NCI-H2029 (cell line): ENCODE data around the gene SH3GL2.

Experiments used
- DNase-seq: peaks from one replicate; lab custom pipeline; 2025; lab: John Stamatoyannopoulos, UW

The SH3GL2 gene

GRCh38 chr9:17578911-17579793, at the start of gene SH3GL2:
SH3GL2 (plus strand) TSS chr9:17579066.
- peak; percentile 69 for DNase-seq

GRCh38 chr9:17531642-17532254, 47.1 kb upstream of the SH3GL2 start:
- no peak for DNase-seq

GRCh38 chr9:17532461-17532860, 46.4 kb upstream of the SH3GL2 start:
- no peak for DNase-seq

- DNase-seq: no peak
These were observed 43.7 kb upstream of the SH3GL2 start for GRCh38 chr9:17535176-17535575.

- no peak for DNase-seq
These were observed 42.8 kb upstream of the SH3GL2 start for GRCh38 chr9:17536027-17536426.

- no peak for DNase-seq
These were observed 27.8 kb upstream of the SH3GL2 start for GRCh38 chr9:17551023-17551422.

- no peak for DNase-seq
These were observed 23.4 kb upstream of the SH3GL2 start for GRCh38 chr9:17555362-17556054.

- no peak for DNase-seq
These were observed 22.6 kb upstream of the SH3GL2 start for GRCh38 chr9:17556255-17556654.

GRCh38 chr9:17556935-17557334, 21.9 kb upstream of the SH3GL2 start:
- no peak for DNase-seq

- no peak for DNase-seq
These were observed 7.0 kb upstream of the SH3GL2 start for GRCh38 chr9:17571825-17572224.

- no peak for DNase-seq
These were observed 4.5 kb upstream of the SH3GL2 start for GRCh38 chr9:17574342-17574741.

- DNase-seq: no peak
These were observed 322 bp upstream of the SH3GL2 start for GRCh38 chr9:17578577-17578910.

- no peak for DNase-seq
These were observed 1.3 kb downstream of the SH3GL2 start for GRCh38 chr9:17580119-17580518.

- DNase-seq: no peak
These were observed 8.2 kb downstream of the SH3GL2 start for GRCh38 chr9:17587113-17587512.

GRCh38 chr9:17588395-17588794, 9.5 kb downstream of the SH3GL2 start:
- DNase-seq: no peak

GRCh38 chr9:17588941-17589340, 10.1 kb downstream of the SH3GL2 start:
- DNase-seq: no peak

- no peak for DNase-seq
These were observed 10.9 kb downstream of the SH3GL2 start for GRCh38 chr9:17589771-17590170.

- DNase-seq: no peak
These were observed 16.1 kb downstream of the SH3GL2 start for GRCh38 chr9:17594961-17595360.

GRCh38 chr9:17597977-17598376, 19.1 kb downstream of the SH3GL2 start:
- DNase-seq: no peak

GRCh38 chr9:17600962-17601593, 22.2 kb downstream of the SH3GL2 start:
- DNase-seq: no peak

- no peak for DNase-seq
These were observed 25.7 kb downstream of the SH3GL2 start for GRCh38 chr9:17604556-17604955.

- no peak for DNase-seq
These were observed 30.6 kb downstream of the SH3GL2 start for GRCh38 chr9:17609312-17610005.
